HEK293 (cell line): ENCODE data around the gene CELF1.

Experiments
- INSM2 ChIP-seq: fragments of 450-650 bp; formaldehyde crosslinking; IDR thresholded peaks from 2 replicates; pipeline ENCODE4 v1.5.1; 2016; ENCODE audit warnings: missing biosample characterization, missing genetic modification characterization
- KLF16 ChIP-seq: fragments of 450-650 bp; formaldehyde crosslinking; IDR thresholded peaks from 2 replicates; pipeline ENCODE4 v1.5.1; 2017; ENCODE audit warnings: missing biosample characterization, missing genetic modification characterization
- PATZ1 ChIP-seq: fragments of 450-650 bp; formaldehyde crosslinking; IDR thresholded peaks from 2 replicates; pipeline ENCODE4 v1.5.1; 2016; ENCODE audit warnings: missing biosample characterization, missing genetic modification characterization
- TRIM28 ChIP-seq: IDR thresholded peaks from 2 replicates; pipeline ENCODE4 v1.6.1; 2011; ENCODE audit warnings: low read length, control low read depth, borderline replicate concordance
- YY1 ChIP-seq: fragments of 450-650 bp; formaldehyde crosslinking; IDR thresholded peaks from 2 replicates; pipeline ENCODE4 v1.5.1; 2018; ENCODE audit warnings: missing biosample characterization, missing genetic modification characterization
- ZNF274 ChIP-seq, 2 experiments: fragments of 200-500 bp in 1 of 2; fragments of 450-650 bp in 1 of 2; sonication (Bioruptor generic) in 1 of 2; formaldehyde crosslinking in 1 of 2; IDR thresholded peaks; 2 replicates each; pipeline versions ENCODE4 v1.5.1 to v1.6.1; 2014 to 2016; ENCODE audit warnings: borderline replicate concordance in 1 of 2, inconsistent platforms in 1 of 2, low read length in 1 of 2, missing biosample characterization in 1 of 2, missing genetic modification characterization in 1 of 2

- no peak for TF ChIP-seq YY1 (tag by site-specific recombination)
- no peak for TF ChIP-seq KLF16 (tag by site-specific recombination)
- no peak for TF ChIP-seq PATZ1 (tag by site-specific recombination)
- TF ChIP-seq ZNF274 (IDR thresholded peaks at IDR 0.05; ENCODE audit: low read length): no peak
- TF ChIP-seq ZNF274 (tag by site-specific recombination; IDR thresholded peaks at IDR 0.05; ENCODE audit: borderline replicate concordance): no peak
- TF ChIP-seq TRIM28: no peak
- TF ChIP-seq INSM2 (tag by site-specific recombination): no peak
Observed at GRCh38 chr11:47573321-47573720, 20.4 kb upstream of the CELF1 start.
